ENCODE results near the gene RIC8B. TPM values are rescaled to one million over a fixed set of nuclear protein-coding genes. Genes with fewer than 3 reads are reported as not detected.

The RIC8B gene
- polyA plus RNA-seq, 3 donors, result 2.7 to 3.8 (median 2.7) TPM

DNA sequence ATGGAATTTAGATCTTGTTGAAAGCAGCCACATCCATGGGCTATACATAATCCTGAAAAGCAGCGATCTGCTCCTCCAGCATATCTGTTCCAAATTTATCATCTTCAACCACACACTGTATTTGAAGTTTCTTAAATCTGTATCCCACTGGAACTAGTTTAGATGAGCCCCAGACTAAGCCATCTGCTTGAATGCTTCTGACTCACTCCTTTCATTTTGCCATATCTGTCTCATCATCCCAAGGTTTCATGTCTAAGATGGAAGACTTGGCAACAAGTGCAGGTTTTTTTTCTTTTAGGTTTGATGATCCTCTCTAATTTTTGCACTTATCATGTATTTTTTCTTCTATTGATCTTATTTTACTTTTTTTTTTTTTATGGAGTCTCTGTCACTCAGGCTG lies 126.8 kb downstream of the RIC8B start:
- no peak overlapping the region for H3K27ac Mint-ChIP-seq
- peaks cover 90 to 95% (median 92%) of the 10 kb centered on the region in 3 donors for H3K27me3 Mint-ChIP-seq (ENCODE audit: low read depth in 3 of 3)
- H3K9me3 Mint-ChIP-seq, result peaks cover under 1 to 16% (median 8%) of the 10 kb centered on the region in 7 donors
- H3K4me3 Mint-ChIP-seq, result peak overlapping the region in 1 of 2 donors; percentile 68
- Histone ChIP-seq H3K4me2 (replicated peaks; ENCODE audit: extremely low read depth, low read length, poor library complexity, severe bottlenecking) (no peak overlapping the region), H3K4me3 (replicated peaks in 1 of 3; ENCODE audit: low read depth in 2 of 3, low read length in 3 of 3) (no peak overlapping the region), H3K36me3 (replicated peaks in 1 of 2; ENCODE audit: control insufficient read depth in 1 of 2, insufficient read depth in 2 of 2, low read length in 2 of 2) (no peaks in the 10 kb centered on the region), H3K9me3 (replicated peaks in 1 of 2; ENCODE audit: control insufficient read depth in 1 of 2, insufficient read depth in 1 of 2, low read length in 2 of 2) (peaks cover 6 to 53% of the 10 kb centered on the region in 2 donors), H3K27ac (ENCODE audit: low read depth in 1 of 2, low read length in 2 of 2) (no peak overlapping the region), H4K20me1 (ENCODE audit: insufficient read depth, low read length) (peaks cover 18% of the 10 kb centered on the region), H3K9ac (ENCODE audit: insufficient read depth, low read length, poor library complexity, severe bottlenecking) (no peak overlapping the region), H3K79me2 (ENCODE audit: insufficient read depth, low read length) (no peaks in the 10 kb centered on the region), H3K27me3 (ENCODE audit: control insufficient read depth in 2 of 2, insufficient read depth in 2 of 2, low read length in 2 of 2) (peaks cover 93 to 97% of the 10 kb centered on the region in 2 donors), H2AFZ (ENCODE audit: insufficient read depth, low read depth, low read length, poor library complexity, severe bottlenecking) (no peak overlapping the region), H3K4me1 (ENCODE audit: control insufficient read depth in 1 of 2, insufficient read depth in 2 of 2, low read length in 2 of 2) (no peaks in the 10 kb centered on the region)
- peaks cover 0 to 6% of the 10 kb centered on the region in 2 donors for H3K36me3 Mint-ChIP-seq
- 100% methylated on average over 1 of the region's 1 CpG for WGBS (ENCODE audit: insufficient coverage)
- no peak for TF ChIP-seq CTCF (IDR thresholded peaks at IDR 0.05)
- intact Hi-C loops (cut with micrococcal nuclease), result no loop called here
- H3K4me1 Mint-ChIP-seq, result peaks cover 5% of the 10 kb centered on the region
- no peak for DNase-seq

- H3K4me3 ChIP-seq (replicated peaks in 1 of 3; ENCODE audit: low read depth in 2 of 3, low read length in 3 of 3), result no peak overlapping the region
- H3K27ac ChIP-seq (ENCODE audit: low read depth in 1 of 2, low read length in 2 of 2), result no peak overlapping the region
- H3K4me2 ChIP-seq (replicated peaks; ENCODE audit: extremely low read depth, low read length, poor library complexity, severe bottlenecking), result no peak overlapping the region
- no peaks in the 10 kb centered on the region for H3K4me1 ChIP-seq (ENCODE audit: control insufficient read depth in 1 of 2, insufficient read depth in 2 of 2, low read length in 2 of 2)
- Mint-ChIP-seq H3K9me3 (peaks cover 6 to 24% (median 15%) of the 10 kb centered on the region in 7 donors), H3K4me3 (peak overlapping the region in 1 of 2 donors; percentile 68), H3K27ac (no peak overlapping the region), H3K27me3 (ENCODE audit: low read depth in 3 of 3) (peaks cover 93 to 98% (median 96%) of the 10 kb centered on the region in 3 donors), H3K4me1 (peaks cover 5% of the 10 kb centered on the region), H3K36me3 (peaks cover 0 to 11% of the 10 kb centered on the region in 2 donors)
- H4K20me1 ChIP-seq (ENCODE audit: insufficient read depth, low read length), result peaks cover 18% of the 10 kb centered on the region
- H3K9me3 ChIP-seq (replicated peaks in 1 of 2; ENCODE audit: control insufficient read depth in 1 of 2, insufficient read depth in 1 of 2, low read length in 2 of 2), result peaks cover 13 to 59% of the 10 kb centered on the region in 2 donors
- peaks cover 96 to 100% of the 10 kb centered on the region in 2 donors for H3K27me3 ChIP-seq (ENCODE audit: control insufficient read depth in 2 of 2, insufficient read depth in 2 of 2, low read length in 2 of 2)
- H3K9ac ChIP-seq (ENCODE audit: insufficient read depth, low read length, poor library complexity, severe bottlenecking), result no peak overlapping the region
- DNase-seq, result no peak
- H3K79me2 ChIP-seq (ENCODE audit: insufficient read depth, low read length), result no peaks in the 10 kb centered on the region
- no peaks in the 10 kb centered on the region for H3K36me3 ChIP-seq (replicated peaks in 1 of 2; ENCODE audit: control insufficient read depth in 1 of 2, insufficient read depth in 2 of 2, low read length in 2 of 2)
- no peak for TF ChIP-seq CTCF (IDR thresholded peaks at IDR 0.05)
- no peak overlapping the region for H2AFZ ChIP-seq (ENCODE audit: insufficient read depth, low read depth, low read length, poor library complexity, severe bottlenecking)
- intact Hi-C loops (cut with micrococcal nuclease), result no loop called here
- WGBS (ENCODE audit: insufficient coverage), result 75% methylated on average over 8 of the region's 11 CpGs
Observed at GRCh38 chr12:106902053-106902452, 127.6 kb downstream of the RIC8B start.

All from CD14-positive monocyte (primary cell).